Measurements from ENCODE around the gene THRB. TPM values are rescaled to one million over a fixed set of nuclear protein-coding genes. Genes with fewer than 3 reads are reported as not detected.

The THRB gene
- total RNA-seq, 1 experiment from 2014 or later: 5.8 TPM

GRCh38 chr3:24339266-24339825 is 155.3 kb downstream of the THRB start (continued):
- no peak for TF ChIP-seq AR (CRISPR knock-in tag; IDR thresholded peaks at IDR 0.05)
- TF ChIP-seq GABPB1 (CRISPR knock-in tag; IDR thresholded peaks at IDR 0.05): no peak
- no peak for TF ChIP-seq FOXP4 (CRISPR knock-in tag; IDR thresholded peaks at IDR 0.05)
- TF ChIP-seq E2F4 (CRISPR knock-in tag; IDR thresholded peaks at IDR 0.05; ENCODE audit: borderline replicate concordance, low read depth): no peak

GRCh38 chr3:24338409-24339130 is 156.1 kb downstream of the THRB start:
- DNase-seq (ENCODE audit: low spot score): no peak
- CTCF ChIA-PET: no interaction called here

GRCh38 chr3:24336101-24336500 is 158.5 kb downstream of the THRB start:
- DNase-seq (ENCODE audit: low spot score) (no peak), ATAC-seq (no peak)
- no peak overlapping the region for H3K4me3 Mint-ChIP-seq
- H3K36me3 Mint-ChIP-seq: no peaks in the 10 kb centered on the region
- H3K27ac Mint-ChIP-seq: no peak overlapping the region
- no peaks in the 10 kb centered on the region for H3K27me3 Mint-ChIP-seq (ENCODE audit: low read depth)
- no peaks in the 10 kb centered on the region for H3K9me3 Mint-ChIP-seq
- peaks cover 2% of the 10 kb centered on the region; the same call in 1 of the 2 replicates for H3K4me1 Mint-ChIP-seq
- CTCF ChIA-PET: no interaction called here
- POLR2A ChIA-PET: no interaction called here
- TF ChIP-seq AFF4 (CRISPR knock-in tag; IDR thresholded peaks at IDR 0.05; ENCODE audit: borderline replicate concordance) (no peak), JAZF1 (CRISPR knock-in tag; IDR thresholded peaks at IDR 0.05) (no peak), ELF4 (CRISPR knock-in tag; IDR thresholded peaks at IDR 0.05; ENCODE audit: low read depth) (no peak), IRF2 (CRISPR knock-in tag; IDR thresholded peaks at IDR 0.05; ENCODE audit: borderline replicate concordance, low read depth) (no peak), ERG (CRISPR knock-in tag; IDR thresholded peaks at IDR 0.05) (no peak), CBFB (CRISPR knock-in tag; IDR thresholded peaks at IDR 0.05; ENCODE audit: low read depth) (no peak), USF2 (CRISPR knock-in tag; IDR thresholded peaks at IDR 0.05) (no peak)

More at GRCh38 chr3:24338409-24339130, 156.1 kb downstream of the THRB start:
- no peaks in the 10 kb centered on the region for H3K36me3 Mint-ChIP-seq
- peaks cover 5% of the 10 kb centered on the region; the same call in 1 of the 2 replicates for H3K4me1 Mint-ChIP-seq
- H3K27ac Mint-ChIP-seq: no peak overlapping the region
- TF ChIP-seq ZNF423 (CRISPR knock-in tag; IDR thresholded peaks at IDR 0.05) (no peak), SMAD3 (CRISPR knock-in tag; IDR thresholded peaks at IDR 0.05; ENCODE audit: borderline replicate concordance) (no peak), TEAD4 (CRISPR knock-in tag; IDR thresholded peaks at IDR 0.05) (no peak), ERG (CRISPR knock-in tag; IDR thresholded peaks at IDR 0.05) (no peak), USF2 (CRISPR knock-in tag; IDR thresholded peaks at IDR 0.05) (no peak), JAZF1 (CRISPR knock-in tag; IDR thresholded peaks at IDR 0.05) (no peak)
- POLR2A ChIA-PET: no interaction called here
- H3K9me3 Mint-ChIP-seq: no peaks in the 10 kb centered on the region
- no peaks in the 10 kb centered on the region for H3K27me3 Mint-ChIP-seq (ENCODE audit: low read depth)
- H3K4me3 Mint-ChIP-seq: no peak overlapping the region
- ATAC-seq: no peak
